ENCODE measurements around the gene KDM4D.
A peak's percentile ranks its signal among the peaks of the same experiment; 100 is the strongest.
"Not testable (repeated sequence)": the region's sequence is repeated elsewhere in the genome, so short reads cannot be mapped to it uniquely, and the experiment has no call there.

The KDM4D gene

DNA sequence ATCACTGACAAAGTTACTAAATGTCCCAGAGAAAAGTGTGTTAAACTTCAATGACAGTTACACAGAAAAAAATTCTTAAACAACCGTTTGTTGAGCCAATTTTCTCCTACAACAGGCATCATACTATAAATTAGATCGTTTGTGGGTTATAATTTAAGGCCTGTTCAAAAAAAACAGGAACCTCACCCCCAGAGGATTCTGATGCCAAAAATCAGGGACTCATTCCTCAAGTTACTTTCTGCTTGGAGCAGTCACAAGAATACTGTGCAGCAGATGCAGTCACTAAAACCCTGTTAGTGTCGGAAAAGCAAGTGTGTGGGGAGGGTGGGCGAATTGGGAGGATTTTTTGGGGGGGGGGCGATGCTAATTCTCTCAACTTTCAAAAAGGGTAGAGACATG lies 810 bp upstream of the KDM4D start:
- H3K36me3 ChIP-seq (ENCODE audit: insufficient read depth, low read length), result peaks cover 45% of the 10 kb centered on the region

DNA sequence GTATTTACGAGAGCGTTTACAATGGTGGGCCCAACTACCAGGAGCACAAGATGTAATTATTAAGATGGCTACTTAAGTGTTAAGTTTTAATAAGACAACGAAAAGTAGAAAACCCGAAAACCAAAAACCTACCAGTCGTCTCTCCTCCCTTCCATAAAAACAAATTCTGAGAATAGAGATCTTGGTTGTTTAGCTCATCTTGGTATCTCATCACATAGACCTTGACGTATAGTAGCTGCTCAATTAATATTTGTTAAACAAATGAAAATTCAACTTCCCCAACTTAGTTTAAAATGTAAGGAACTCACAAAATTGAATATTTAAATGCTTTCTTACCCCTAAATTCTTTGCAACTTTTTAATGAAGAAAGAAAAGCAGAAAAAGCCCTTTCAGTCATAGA lies 669 bp downstream of the KDM4D start:
- H3K27me3 ChIP-seq (ENCODE audit: insufficient read depth, low read length), result no peaks in the 10 kb centered on the region
- peaks cover 31% of the 10 kb centered on the region for H3K36me3 ChIP-seq (ENCODE audit: insufficient read depth, low read length)

More for the DNA sequence above, 810 bp upstream of the KDM4D start:
- peak overlapping the region; percentile 99 for H2AFZ ChIP-seq (ENCODE audit: low read depth, low read length)
- H3K9me3 ChIP-seq (ENCODE audit: low read length), result no peaks in the 10 kb centered on the region
- H3K27me3 ChIP-seq (ENCODE audit: insufficient read depth, low read length), result no peaks in the 10 kb centered on the region
- H3K4me3 ChIP-seq (ENCODE audit: low read length), result peak overlapping the region; percentile 100
- peaks cover 15% of the 10 kb centered on the region for H3K4me1 ChIP-seq (ENCODE audit: insufficient read depth, low read length)

DNA sequence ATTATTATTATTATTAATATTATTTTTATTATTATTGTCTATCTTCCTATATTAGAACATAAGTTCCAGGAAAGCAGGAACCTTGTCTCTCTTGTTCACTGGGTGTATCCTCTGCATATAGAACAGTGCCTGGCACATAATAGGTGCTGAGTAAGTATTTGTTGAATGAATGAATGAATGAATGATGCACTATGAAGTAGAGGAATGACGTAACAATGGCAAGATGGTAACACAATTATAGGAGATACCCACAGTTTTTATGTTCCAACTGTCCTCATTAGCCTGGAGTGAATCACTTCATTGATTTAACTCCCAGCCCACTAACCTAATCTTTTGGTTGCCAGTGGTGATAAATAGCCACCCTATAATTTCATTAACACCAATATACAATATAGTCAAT lies 2.1 kb downstream of the KDM4D start:
- H3K4me1 ChIP-seq (ENCODE audit: insufficient read depth, low read length), result peaks cover 15% of the 10 kb centered on the region
- H3K36me3 ChIP-seq (ENCODE audit: insufficient read depth, low read length), result peaks cover 16% of the 10 kb centered on the region
- H3K27me3 ChIP-seq (ENCODE audit: insufficient read depth, low read length), result no peaks in the 10 kb centered on the region
- no peak overlapping the region for H2AFZ ChIP-seq (ENCODE audit: low read depth, low read length)
- no peaks in the 10 kb centered on the region for H3K9me3 ChIP-seq (ENCODE audit: low read length)
- no peak overlapping the region for H3K4me3 ChIP-seq (ENCODE audit: low read length)

More for the DNA sequence above, 669 bp downstream of the KDM4D start:
- Histone ChIP-seq H2AFZ (ENCODE audit: low read depth, low read length) (peak overlapping the region; percentile 99), H3K9me3 (ENCODE audit: low read length) (no peaks in the 10 kb centered on the region), H3K4me3 (ENCODE audit: low read length) (peak overlapping the region; percentile 100), H3K4me1 (ENCODE audit: insufficient read depth, low read length) (peaks cover 15% of the 10 kb centered on the region)

DNA sequence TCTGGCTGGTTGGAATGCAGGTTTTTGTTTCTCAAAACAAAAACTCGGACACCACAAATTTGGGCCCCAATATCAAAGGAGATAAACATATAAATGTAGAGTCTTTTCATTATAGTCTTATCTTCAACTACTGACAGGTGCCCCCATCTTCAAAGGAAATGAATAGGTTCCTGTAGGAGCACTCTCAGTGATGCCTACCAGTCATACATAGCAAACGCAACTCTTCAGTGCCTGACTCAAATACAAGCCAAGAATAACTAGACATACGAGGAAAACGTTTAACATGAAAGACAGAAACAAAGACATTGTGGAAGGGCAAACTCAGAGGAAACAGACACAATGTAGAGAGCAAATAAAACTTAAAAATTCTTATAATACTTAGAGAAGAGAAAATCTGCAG lies 13.9 kb downstream of the KDM4D start:
- H3K9me3 ChIP-seq (ENCODE audit: low read length), result no peaks in the 10 kb centered on the region
- no peaks in the 10 kb centered on the region for H3K27me3 ChIP-seq (ENCODE audit: insufficient read depth, low read length)
- H3K4me3 ChIP-seq (ENCODE audit: low read length), result no peak overlapping the region
- H3K4me1 ChIP-seq (ENCODE audit: insufficient read depth, low read length), result no peaks in the 10 kb centered on the region
- H2AFZ ChIP-seq (ENCODE audit: low read depth, low read length), result no peak overlapping the region
- no peaks in the 10 kb centered on the region for H3K36me3 ChIP-seq (ENCODE audit: insufficient read depth, low read length)

DNA sequence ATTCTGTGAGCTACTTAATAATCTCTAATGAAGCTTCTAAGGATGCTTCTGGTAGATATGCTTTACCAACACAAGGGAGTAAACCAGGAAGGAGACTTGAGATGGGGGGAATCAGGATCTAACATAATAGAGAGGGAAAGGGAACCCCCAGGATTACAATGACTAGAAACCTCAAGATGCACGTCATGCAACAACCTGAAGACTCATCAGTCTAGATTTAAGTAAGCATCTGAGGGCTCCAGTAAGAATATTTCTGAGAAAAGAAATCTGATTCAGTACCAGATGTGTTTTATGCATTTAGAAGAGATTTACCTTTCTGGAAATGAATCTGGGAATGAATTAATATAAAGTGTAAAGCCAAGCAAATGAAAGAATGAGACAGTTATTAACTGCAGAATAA lies 15.2 kb downstream of the KDM4D start:
- peaks cover 3% of the 10 kb centered on the region for H3K4me1 ChIP-seq (ENCODE audit: insufficient read depth, low read length)
- no peak overlapping the region for H2AFZ ChIP-seq (ENCODE audit: low read depth, low read length)

DNA sequence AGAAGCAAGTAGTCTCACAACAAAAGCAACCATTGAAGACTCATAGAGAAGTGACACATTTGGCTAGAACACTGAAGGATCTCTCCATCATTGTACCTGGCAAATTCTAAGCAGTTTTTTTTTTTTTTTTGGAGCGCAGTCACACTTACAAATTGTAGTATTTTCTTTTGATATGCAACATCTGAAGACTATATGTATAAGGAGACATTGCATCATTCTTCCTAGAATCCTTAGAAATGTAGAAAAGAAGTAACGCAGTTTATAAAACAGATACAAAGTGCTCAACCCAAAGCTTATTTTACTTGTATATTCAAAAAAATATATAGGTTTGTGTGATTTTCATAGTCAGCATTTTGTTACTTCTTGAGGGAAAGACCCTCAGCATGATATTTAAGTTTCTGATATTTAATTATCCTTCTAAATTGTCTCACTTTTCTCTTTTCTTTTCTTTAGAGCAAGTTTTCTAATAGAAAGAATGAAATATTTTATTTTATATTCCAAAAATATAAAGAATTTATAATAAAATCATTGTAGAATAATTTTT lies 20.0 kb downstream of the KDM4D start:
- H3K4me1 ChIP-seq (ENCODE audit: insufficient read depth, low read length), result peaks cover 3% of the 10 kb centered on the region
- no peaks in the 10 kb centered on the region for H3K9me3 ChIP-seq (ENCODE audit: low read length)
- no peaks in the 10 kb centered on the region for H3K27me3 ChIP-seq (ENCODE audit: insufficient read depth, low read length)
- H3K36me3 ChIP-seq (ENCODE audit: insufficient read depth, low read length), result peaks cover 12% of the 10 kb centered on the region
- H3K4me3 ChIP-seq (ENCODE audit: low read length), result no peak overlapping the region
- no peak overlapping the region for H2AFZ ChIP-seq (ENCODE audit: low read depth, low read length)

More for the DNA sequence above, 15.2 kb downstream of the KDM4D start:
- no peak overlapping the region for H3K4me3 ChIP-seq (ENCODE audit: low read length)
- H3K9me3 ChIP-seq (ENCODE audit: low read length), result no peaks in the 10 kb centered on the region
- no peaks in the 10 kb centered on the region for H3K27me3 ChIP-seq (ENCODE audit: insufficient read depth, low read length)
- no peaks in the 10 kb centered on the region for H3K36me3 ChIP-seq (ENCODE audit: insufficient read depth, low read length)

DNA sequence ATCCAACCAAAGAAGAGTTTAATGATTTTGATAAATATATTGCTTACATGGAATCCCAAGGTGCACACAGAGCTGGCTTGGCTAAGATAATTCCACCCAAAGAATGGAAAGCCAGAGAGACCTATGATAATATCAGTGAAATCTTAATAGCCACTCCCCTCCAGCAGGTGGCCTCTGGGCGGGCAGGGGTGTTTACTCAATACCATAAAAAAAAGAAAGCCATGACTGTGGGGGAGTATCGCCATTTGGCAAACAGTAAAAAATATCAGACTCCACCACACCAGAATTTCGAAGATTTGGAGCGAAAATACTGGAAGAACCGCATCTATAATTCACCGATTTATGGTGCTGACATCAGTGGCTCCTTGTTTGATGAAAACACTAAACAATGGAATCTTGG lies 23.9 kb downstream of the KDM4D start:
- no peak overlapping the region for H3K4me3 ChIP-seq (ENCODE audit: low read length)
- H3K36me3 ChIP-seq (ENCODE audit: insufficient read depth, low read length), result peaks cover 17% of the 10 kb centered on the region
- no peaks in the 10 kb centered on the region for H3K9me3 ChIP-seq (ENCODE audit: low read length)
- H3K27me3 ChIP-seq (ENCODE audit: insufficient read depth, low read length), result no peaks in the 10 kb centered on the region
- peaks cover 3% of the 10 kb centered on the region for H3K4me1 ChIP-seq (ENCODE audit: insufficient read depth, low read length)
- no peak overlapping the region for H2AFZ ChIP-seq (ENCODE audit: low read depth, low read length)

DNA sequence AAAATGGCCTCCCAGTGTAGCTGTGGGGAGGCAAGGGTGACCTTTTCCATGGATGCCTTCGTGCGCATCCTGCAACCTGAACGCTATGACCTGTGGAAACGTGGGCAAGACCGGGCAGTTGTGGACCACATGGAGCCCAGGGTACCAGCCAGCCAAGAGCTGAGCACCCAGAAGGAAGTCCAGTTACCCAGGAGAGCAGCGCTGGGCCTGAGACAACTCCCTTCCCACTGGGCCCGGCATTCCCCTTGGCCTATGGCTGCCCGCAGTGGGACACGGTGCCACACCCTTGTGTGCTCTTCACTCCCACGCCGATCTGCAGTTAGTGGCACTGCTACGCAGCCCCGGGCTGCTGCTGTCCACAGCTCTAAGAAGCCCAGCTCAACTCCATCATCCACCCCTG lies 24.8 kb downstream of the KDM4D start:
- Histone ChIP-seq H3K9me3 (ENCODE audit: low read length) (no peaks in the 10 kb centered on the region), H3K27me3 (ENCODE audit: insufficient read depth, low read length) (no peaks in the 10 kb centered on the region), H2AFZ (ENCODE audit: low read depth, low read length) (no peak overlapping the region), H3K36me3 (ENCODE audit: insufficient read depth, low read length) (peaks cover 17% of the 10 kb centered on the region), H3K4me1 (ENCODE audit: insufficient read depth, low read length) (no peaks in the 10 kb centered on the region), H3K4me3 (ENCODE audit: low read length) (no peak overlapping the region)

DNA sequence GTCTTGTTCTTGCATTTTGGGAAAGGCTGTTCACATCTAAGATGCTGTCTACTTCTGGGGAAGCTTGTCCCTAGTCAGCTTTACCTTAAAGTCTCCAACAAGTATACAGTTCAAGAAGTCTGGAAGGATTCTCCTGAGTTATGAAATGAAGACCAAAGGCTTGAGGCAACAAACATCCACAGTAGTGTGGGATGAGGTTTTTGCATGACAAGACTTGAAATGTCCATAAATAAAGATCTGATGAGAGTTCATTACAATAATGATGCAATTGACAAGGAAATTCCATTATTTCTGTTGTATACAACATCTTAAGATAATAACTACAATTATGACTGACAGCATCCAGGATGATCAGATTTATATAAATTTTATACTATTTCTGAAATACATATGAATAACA lies 30.2 kb downstream of the KDM4D start:
- H3K4me3 ChIP-seq (ENCODE audit: low read length), result no peak overlapping the region
- H2AFZ ChIP-seq (ENCODE audit: low read depth, low read length), result no peak overlapping the region
- H3K27me3 ChIP-seq (ENCODE audit: insufficient read depth, low read length), result no peaks in the 10 kb centered on the region
- peaks cover 3% of the 10 kb centered on the region for H3K36me3 ChIP-seq (ENCODE audit: insufficient read depth, low read length)
- H3K9me3 ChIP-seq (ENCODE audit: low read length), result no peaks in the 10 kb centered on the region
- no peaks in the 10 kb centered on the region for H3K4me1 ChIP-seq (ENCODE audit: insufficient read depth, low read length)

DNA sequence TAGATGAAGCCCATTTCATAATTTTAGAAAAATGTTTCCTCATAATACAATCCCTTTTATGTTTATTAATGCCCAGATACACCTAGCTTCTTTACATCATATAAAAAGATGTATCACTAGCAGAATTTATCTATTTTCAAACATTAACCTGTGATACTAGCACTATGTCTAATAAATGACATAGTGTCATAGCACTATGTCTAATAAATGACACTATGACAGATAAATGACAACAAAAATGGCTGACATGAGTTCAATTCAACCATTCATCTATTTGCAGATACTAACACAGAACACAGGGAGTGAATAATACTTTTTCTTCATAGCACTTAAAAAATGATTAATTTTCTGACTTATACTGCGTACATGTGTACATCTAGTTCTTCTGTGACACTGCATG lies 32.1 kb downstream of the KDM4D start:
- Histone ChIP-seq H2AFZ (ENCODE audit: low read depth, low read length) (no peak overlapping the region), H3K27me3 (ENCODE audit: insufficient read depth, low read length) (no peaks in the 10 kb centered on the region), H3K4me1 (ENCODE audit: insufficient read depth, low read length) (no peaks in the 10 kb centered on the region), H3K4me3 (ENCODE audit: low read length) (no peak overlapping the region), H3K9me3 (ENCODE audit: low read length) (no peaks in the 10 kb centered on the region), H3K36me3 (ENCODE audit: insufficient read depth, low read length) (no peaks in the 10 kb centered on the region)

DNA sequence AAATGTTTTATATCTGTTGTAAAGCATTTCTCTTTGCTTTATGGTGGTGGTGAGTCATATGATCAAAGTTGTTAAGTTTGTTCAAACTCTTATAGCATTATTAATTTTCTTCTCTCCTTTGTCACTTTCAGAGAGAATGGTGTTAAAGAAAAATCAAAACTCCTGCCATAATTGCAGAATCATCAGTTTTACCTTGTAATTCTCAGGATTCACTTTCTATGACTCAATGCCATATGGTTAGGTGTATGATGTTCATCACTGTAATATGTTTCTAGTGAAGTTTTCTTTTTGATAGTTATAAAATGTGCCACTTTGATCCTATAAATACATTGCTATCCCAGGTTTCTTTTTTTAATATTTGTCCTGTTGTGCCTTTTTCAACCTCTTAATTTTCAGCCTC lies 37.9 kb downstream of the KDM4D start:
- Histone ChIP-seq H3K27me3 (ENCODE audit: insufficient read depth, low read length) (no peaks in the 10 kb centered on the region), H3K9me3 (ENCODE audit: low read length) (no peaks in the 10 kb centered on the region), H3K36me3 (ENCODE audit: insufficient read depth, low read length) (no peaks in the 10 kb centered on the region), H2AFZ (ENCODE audit: low read depth, low read length) (no peak overlapping the region), H3K4me3 (ENCODE audit: low read length) (no peak overlapping the region), H3K4me1 (ENCODE audit: insufficient read depth, low read length) (no peaks in the 10 kb centered on the region)

DNA sequence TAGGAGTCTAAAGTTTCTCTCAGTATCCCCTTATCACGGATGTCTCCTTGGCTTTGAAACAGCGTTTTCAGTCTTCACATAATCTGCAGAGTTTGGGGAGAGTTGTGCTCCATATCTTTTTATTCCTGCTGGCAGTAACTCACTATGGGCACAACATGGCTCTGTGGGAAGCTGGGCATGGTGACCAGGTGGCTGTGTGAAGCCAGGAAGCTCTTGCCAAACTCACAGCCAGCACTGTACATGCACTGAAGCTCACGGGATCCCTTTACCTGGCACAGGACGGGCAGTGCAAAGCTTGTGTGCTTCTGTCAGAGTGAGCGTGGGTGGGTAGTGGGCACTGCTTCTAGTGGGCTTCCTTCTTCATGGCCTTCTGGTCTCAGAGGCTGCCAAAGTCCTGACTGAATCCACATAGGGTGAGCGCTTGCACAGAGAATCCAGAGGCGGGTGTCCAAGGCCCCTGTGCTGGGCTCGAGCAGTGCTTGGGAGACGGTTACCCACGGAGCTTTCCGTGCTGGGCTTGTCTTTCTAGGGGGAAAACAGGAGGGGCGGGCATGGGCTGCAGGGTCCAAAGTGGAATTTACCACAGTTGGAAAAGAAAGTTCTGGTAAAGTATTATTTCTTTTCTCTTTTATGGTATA lies 40.8 kb downstream of the KDM4D start:
- peaks cover 4% of the 10 kb centered on the region for H3K4me1 ChIP-seq (ENCODE audit: insufficient read depth, low read length)
- H3K4me3 ChIP-seq (ENCODE audit: low read length), result no peak overlapping the region
- no peak overlapping the region for H2AFZ ChIP-seq (ENCODE audit: low read depth, low read length)
- H3K36me3 ChIP-seq (ENCODE audit: insufficient read depth, low read length), result no peaks in the 10 kb centered on the region
- H3K27me3 ChIP-seq (ENCODE audit: insufficient read depth, low read length), result no peaks in the 10 kb centered on the region
- no peaks in the 10 kb centered on the region for H3K9me3 ChIP-seq (ENCODE audit: low read length)

DNA sequence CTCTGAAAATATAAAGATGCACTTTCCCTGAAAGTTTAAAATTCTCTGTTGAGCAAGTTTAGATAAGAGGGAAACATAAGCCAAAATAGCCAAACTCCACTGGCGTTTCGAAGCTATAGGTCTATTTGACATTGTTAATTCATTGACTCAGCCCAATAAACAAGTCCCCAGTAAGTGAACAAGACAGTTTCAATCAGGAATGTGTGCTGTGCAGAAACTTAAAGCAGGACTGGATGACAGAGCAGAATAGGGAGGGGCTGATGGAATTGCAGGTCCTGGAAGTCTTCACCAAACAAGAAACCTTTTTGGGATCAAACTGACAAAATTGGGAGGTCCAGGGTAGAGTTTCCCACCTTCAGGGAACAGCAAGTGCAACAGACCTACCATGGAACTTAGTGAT lies 42.6 kb downstream of the KDM4D start:
- no peak overlapping the region for H2AFZ ChIP-seq (ENCODE audit: low read depth, low read length)
- H3K36me3 ChIP-seq (ENCODE audit: insufficient read depth, low read length), result no peaks in the 10 kb centered on the region
- H3K4me3 ChIP-seq (ENCODE audit: low read length), result no peak overlapping the region
- peaks cover 4% of the 10 kb centered on the region for H3K4me1 ChIP-seq (ENCODE audit: insufficient read depth, low read length)
- H3K27me3 ChIP-seq (ENCODE audit: insufficient read depth, low read length), result no peaks in the 10 kb centered on the region
- no peaks in the 10 kb centered on the region for H3K9me3 ChIP-seq (ENCODE audit: low read length)

DNA sequence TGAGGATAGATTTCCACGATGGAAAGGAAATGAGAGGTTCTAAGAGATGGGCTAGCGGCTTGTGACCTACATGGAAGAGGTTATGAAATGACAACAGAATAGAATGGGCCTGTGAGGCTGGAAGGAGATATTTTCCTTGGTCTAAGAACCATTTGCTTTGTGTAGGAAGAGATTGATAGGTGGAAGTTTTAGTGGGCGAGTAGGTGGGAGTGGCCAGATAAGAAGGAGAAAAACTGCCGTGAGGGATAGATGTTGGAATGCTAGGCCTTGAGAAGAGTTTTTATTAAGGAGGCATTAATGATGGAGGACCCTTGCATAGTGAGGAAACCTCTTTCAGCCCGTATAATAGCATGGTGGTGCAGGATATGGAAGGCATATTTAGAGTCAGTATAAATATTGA lies 48.0 kb downstream of the KDM4D start:
- H3K27me3 ChIP-seq (ENCODE audit: insufficient read depth, low read length); H3K4me1 ChIP-seq (ENCODE audit: insufficient read depth, low read length); H3K36me3 ChIP-seq (ENCODE audit: insufficient read depth, low read length); H3K9me3 ChIP-seq (ENCODE audit: low read length); H3K4me3 ChIP-seq (ENCODE audit: low read length); H2AFZ ChIP-seq (ENCODE audit: low read depth, low read length): not testable (repeated sequence)
